Thyroid gland (tissue), 4 donors: ENCODE measurements around the gene EML6.

Source experiments
- POLR2A ChIP-seq, 2 donors: fragments of 450-650 bp; IDR thresholded peaks; one replicate each; pipeline ENCODE4 v1.6.1; 2017; ENCODE audit warnings: antibody characterized with exemption in 2 of 2, mild to moderate bottlenecking in 2 of 2, moderate library complexity in 1 of 2
- TF ChIP-seq, protein P1 (sequence below), 6 experiments: fragments of 200-600 bp in 3 of 6; fragments of 450-650 bp in 3 of 6; sonication (generic) in 3 of 6; IDR thresholded peaks; one replicate each; pipeline ENCODE4 v1.5.1; 2016 to 2019; ENCODE audit warnings: antibody characterized with exemption in 6 of 6, mild to moderate bottlenecking in 2 of 6, inconsistent platforms in 1 of 6, moderate library complexity in 1 of 6

DNA sequence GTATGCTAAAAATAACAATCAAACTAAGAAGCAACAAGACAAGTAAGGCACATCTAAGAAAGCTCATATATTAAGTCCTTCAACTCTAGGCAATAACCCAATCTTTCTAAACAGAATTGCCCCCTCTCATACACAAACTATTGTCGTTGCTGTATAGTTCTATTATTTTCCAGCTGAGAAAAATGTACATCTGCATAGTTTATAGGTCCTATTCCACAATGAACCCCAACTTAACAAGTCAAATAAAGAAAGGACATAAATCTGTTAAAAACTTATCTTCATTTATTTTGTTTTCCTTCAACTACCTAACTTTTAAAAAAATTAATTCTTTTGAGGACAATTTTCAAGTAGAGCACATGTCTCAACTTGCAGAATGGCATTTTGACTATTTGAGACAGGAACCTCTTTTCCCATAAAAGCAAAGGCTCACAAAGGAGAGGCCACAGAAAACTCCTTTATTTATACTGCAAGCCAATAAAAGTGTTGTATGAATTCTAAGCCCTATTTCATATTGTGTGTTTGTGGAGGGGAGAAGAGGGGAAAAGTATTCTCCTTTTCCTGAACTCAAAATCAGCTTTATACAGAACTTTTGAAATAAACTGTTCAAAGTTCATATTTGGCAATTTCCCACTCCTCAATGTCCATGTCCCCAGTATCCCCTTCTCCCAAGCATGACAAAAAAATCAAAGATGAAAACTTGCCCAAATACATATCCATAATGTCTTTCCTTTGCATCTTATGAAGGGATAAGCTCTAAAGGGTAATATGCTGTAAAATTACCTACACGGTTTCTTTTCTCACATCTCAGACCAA is 289.4 kb downstream of the EML6 start:
- TF ChIP-seq, protein P1, sequence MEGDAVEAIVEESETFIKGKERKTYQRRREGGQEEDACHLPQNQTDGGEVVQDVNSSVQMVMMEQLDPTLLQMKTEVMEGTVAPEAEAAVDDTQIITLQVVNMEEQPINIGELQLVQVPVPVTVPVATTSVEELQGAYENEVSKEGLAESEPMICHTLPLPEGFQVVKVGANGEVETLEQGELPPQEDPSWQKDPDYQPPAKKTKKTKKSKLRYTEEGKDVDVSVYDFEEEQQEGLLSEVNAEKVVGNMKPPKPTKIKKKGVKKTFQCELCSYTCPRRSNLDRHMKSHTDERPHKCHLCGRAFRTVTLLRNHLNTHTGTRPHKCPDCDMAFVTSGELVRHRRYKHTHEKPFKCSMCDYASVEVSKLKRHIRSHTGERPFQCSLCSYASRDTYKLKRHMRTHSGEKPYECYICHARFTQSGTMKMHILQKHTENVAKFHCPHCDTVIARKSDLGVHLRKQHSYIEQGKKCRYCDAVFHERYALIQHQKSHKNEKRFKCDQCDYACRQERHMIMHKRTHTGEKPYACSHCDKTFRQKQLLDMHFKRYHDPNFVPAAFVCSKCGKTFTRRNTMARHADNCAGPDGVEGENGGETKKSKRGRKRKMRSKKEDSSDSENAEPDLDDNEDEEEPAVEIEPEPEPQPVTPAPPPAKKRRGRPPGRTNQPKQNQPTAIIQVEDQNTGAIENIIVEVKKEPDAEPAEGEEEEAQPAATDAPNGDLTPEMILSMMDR (IDR thresholded peaks at IDR 0.05) = no peak
- no peak for TF ChIP-seq POLR2A (IDR thresholded peaks at IDR 0.05)
